ENCODE results near the gene CHRNG.

GRCh38 chr2:232573771-232574435 is 34.4 kb downstream of the CHRNG start:
- TF ChIP-seq POLR2A (IDR thresholded peaks at IDR 0.05) (no peak), CTCF (IDR thresholded peaks at IDR 0.05) (no peak)

All from ovary (tissue), 3 donors.